Stimulated activated CD8-positive, alpha-beta memory T cell treated with anti-CD3 and anti-CD28 coated beads, Interleukin-15, amount 100 ng/mL, for 1 hour (primary cell): ENCODE data around the gene STAMBPL1.
A peak's percentile ranks its signal among the peaks of the same experiment; 100 is the strongest.
"Not testable (repeated sequence)": the region's sequence is repeated elsewhere in the genome, so short reads cannot be mapped to it uniquely, and the experiment has no call there.

Source experiments
- DNase-seq: peaks from one replicate; pipeline ENCODE4 v3.0.0-alpha.2; 2020; ENCODE audit warnings: low read depth

STAMBPL1 gene

DNA sequence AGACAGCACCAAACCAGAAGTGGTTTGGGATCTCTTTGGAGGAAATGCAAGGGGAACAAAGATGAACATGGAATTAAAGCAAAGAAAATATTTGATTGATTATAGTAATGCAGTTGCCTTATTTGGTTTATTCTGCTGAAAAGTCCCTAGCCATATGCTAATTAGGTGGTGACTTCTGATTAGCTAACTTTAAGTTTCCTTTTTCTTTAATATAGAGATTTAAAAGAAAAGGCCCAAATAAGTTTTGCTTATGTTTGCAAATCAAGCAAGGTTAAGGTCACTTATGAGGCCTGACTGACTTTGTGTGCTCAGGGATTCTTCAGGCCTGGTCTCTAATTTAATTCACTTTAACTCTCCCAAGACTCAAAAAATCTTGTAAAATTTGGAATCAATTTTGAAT, 22.2 kb upstream of the STAMBPL1 start:
- DNase-seq, result no peak

GRCh38 chr10:88858491-88858890, 21.6 kb upstream of the STAMBPL1 start:
- DNase-seq, result no peak

GRCh38 chr10:88861036-88861435, 19.0 kb upstream of the STAMBPL1 start:
- no peak for DNase-seq

DNA sequence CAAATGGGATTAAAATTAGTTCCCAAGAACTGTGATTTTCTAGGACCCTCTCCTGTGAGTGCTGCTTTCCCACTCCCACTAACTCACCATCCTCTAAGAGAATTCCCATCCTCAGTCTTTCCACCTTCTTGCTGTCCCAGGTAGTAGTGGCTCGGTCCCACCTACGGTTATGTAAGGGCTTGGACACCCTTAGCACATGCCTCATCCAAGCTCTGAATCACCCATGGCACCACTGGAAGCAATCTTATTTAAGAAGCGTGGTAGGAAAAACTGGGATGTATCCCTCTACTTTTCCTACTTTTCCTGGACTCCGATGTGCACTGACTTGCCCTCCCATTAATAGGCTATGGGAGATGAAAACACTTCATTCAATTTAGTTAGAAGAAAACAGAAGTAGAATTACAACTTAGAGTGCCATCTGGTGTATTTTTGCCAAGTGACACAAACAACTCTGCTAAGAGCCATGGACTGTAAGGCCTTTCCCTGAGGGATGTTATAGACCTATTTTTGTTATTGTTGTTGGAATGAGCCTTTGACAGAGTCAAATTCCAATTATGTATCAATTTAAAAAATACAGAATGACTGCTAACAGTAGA, 14.7 kb upstream of the STAMBPL1 start:
- DNase-seq, result no peak

- DNase-seq, result no peak
Measured at GRCh38 chr10:88866454-88866853, 13.6 kb upstream of the STAMBPL1 start.

DNA sequence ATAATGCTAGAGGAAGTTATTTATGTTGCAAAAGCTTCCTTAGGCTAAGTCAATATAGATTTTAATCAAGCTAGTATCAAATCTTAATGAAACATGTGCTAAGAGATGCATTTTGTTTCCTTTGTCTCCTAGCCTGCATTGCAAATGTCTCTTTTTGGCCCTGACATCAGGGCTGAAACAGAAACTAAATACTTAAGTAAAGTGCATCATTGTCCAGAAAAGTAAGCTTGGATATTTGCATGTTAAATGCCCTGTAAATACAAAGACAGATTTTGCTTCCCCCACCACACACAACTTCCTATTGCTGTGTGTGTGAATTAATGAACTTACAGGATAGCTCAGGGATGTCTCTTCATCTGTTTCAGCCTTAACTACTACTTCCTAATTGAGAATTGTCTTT, 10.0 kb upstream of the STAMBPL1 start:
- DNase-seq, result no peak

DNA sequence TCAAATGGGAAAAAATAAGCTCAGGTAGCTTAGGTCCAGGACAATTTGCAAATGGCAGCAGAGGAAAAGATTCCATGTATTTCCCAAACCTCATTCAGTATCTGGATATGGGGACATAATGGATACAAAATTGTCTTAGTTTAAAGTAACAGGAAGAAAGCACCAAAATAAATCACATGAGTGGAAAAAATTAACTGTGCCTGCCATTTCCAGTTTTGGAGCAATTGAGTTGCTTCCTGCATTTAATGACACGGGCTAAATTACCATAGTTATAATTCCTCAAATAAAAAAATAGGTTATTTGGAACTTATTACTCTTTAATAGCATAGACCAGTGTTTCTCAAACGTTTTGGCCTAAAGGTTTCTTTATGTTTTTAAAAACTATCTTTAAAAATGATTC, 6.3 kb upstream of the STAMBPL1 start:
- DNase-seq, result no peak

GRCh38 chr10:88874281-88874680, 5.8 kb upstream of the STAMBPL1 start:
- DNase-seq, result no peak

DNA sequence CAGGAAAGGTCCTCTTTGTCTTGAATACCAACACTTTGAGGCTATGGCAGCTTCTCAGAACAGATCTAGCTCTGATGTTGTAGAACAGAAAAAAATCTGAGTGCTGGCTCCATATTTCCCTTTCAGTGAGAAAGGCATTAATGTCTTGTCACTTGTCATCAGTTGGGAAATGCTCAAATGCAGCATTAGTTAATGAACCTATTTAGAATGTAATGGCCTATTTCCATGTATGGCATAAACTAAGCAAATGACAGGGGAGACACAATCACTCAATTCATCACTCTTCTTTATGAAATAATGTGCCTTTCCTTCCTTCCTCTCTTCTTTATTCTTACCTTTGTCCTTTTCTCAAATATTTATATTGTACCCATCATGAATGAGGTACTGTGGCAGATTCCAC, 5.0 kb upstream of the STAMBPL1 start:
- DNase-seq, result no peak

- DNase-seq, result no peak
Measured at GRCh38 chr10:88877298-88877697, 2.7 kb upstream of the STAMBPL1 start.

- peak; percentile 40 for DNase-seq
Measured at GRCh38 chr10:88880282-88881076, 434 bp downstream of the STAMBPL1 start.

GRCh38 chr10:88881320-88881719, 1.3 kb downstream of the STAMBPL1 start:
- no peak for DNase-seq

DNA sequence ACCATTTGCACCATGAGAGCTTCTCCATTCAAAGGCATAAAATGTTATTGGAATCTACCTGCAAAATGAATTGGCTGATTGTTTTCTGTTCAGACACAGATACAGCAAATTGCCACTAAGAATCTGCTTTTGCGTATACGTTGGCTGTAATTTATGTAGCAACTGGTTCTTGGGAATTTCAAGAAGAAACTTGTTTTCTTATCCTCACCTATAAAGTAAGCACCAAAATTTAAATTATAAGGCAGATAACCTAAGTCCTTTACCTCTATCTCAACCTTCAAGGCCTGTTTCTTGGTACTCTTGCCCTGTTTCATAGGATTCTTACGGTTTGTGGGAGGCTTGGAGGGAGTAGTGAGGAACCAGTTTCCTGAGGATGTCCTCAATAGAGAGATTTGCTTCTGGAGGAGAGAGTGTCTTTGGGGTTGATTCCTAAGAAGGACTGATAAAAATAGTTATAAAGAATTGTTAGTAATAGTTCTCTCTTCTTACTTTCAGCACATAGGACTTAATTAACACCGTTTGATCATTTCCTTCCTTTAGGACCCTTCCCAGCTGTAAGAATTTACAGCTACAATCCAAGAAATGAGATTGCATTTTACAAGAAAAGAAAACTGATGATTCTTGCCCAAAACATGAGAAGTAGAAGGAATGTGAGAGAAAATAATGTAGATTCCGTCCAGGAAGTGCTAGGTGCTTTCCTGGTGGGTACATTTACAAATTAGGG, 2.0 kb downstream of the STAMBPL1 start:
- DNase-seq, result no peak

DNA sequence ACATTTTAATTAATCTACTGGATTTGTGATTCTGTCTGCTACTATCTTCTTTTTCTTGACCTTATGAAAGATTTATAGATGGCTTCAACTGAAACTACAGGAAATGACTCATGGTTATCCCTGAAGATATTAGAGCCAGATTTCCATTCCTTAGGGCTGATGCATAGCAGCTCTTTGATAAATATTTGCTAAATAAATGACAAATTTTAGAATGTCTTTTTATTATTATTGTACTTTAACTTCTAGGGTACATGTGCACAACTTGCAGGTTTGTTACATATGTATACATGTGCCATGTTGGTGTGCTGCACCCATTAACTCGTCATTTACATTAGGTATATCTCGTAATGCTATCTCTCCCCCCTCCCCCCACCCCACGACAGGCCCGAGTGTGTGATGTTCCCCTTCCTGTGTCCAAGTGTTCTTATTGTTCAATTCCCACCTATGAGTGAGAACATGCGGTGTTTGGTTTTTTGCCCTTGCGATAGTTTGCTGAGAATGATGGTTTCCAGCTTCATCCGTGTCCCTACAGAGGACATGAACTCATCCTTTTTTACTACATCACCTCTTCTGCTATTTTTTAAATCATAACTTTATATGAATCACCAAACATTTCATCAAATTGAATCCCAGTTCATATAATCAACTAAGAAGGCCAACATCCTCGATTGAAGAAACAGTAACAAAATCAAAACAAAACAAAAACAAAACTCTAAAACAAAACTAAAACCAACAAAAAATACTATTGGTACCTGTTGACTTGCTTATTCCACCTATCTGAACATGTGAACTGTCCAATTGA, 2.8 kb downstream of the STAMBPL1 start:
- not testable (repeated sequence) for DNase-seq

DNA sequence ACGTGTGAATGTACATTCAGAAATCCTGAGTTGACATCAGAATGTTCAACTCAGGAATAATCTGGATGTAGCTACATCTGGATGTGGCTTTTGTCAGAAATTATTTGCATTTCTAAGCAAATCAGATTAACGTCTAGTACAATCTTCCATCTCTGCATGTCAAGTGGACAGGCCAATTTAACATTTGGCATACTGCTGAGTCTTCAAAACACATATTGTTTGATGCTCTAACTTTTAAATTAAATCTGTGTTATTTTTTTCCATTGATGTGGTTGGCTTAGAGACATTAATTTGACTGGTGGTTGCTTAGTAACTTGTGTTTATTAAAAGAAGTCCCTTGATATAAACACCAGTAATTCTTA, 3.4 kb downstream of the STAMBPL1 start:
- DNase-seq, result no peak

DNA sequence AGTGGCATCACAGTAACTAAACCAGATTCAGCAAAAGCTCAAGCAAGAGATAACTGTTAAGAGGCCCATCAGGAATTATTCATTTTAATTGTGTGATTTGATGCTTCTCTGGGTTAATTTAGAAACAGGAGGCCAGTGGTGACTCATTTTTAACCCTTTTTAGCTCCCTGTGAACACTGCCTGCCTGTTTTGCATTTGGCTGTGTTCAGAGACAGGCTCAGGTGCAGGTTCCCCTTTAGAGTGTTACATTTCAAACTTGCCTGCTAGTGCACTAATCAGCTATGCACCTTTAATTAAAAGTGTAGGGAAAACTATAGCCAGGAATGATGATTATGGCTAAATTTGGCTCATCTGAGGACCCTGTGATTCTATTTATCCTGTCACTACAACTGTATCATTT, 6.5 kb downstream of the STAMBPL1 start:
- DNase-seq, result no peak

DNA sequence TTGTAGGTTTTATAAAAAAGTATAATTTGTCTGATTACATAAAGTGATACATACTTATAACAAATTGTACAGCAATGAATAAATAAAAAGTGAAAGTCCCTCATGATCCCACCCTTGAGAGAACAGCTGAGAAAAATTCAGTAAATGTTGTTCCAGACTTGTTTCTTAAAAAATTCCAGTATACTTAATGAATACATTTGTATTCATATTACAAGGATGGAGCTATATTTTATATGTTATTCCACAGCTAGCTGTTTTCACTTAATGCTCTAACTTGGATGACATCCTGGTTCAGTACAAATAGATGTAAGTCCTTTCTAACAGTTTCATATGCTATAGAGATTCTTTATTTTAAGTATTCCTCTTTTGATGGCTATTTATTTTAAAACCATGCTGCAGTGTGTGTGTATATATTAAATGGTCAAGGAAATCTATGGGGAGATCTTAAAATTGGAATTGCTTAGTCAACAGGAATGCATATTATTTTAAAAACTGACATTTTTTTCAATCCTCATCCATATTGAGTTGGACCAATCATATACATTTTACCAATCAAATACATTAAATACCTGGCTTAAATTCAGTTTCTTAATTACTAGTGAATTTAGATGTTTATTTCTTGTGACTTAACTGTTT, 8.9 kb downstream of the STAMBPL1 start:
- no peak for DNase-seq

GRCh38 chr10:88889559-88890337, 9.7 kb downstream of the STAMBPL1 start:
- DNase-seq, result no peak

GRCh38 chr10:88890681-88891381, 10.8 kb downstream of the STAMBPL1 start:
- DNase-seq, result no peak

DNA sequence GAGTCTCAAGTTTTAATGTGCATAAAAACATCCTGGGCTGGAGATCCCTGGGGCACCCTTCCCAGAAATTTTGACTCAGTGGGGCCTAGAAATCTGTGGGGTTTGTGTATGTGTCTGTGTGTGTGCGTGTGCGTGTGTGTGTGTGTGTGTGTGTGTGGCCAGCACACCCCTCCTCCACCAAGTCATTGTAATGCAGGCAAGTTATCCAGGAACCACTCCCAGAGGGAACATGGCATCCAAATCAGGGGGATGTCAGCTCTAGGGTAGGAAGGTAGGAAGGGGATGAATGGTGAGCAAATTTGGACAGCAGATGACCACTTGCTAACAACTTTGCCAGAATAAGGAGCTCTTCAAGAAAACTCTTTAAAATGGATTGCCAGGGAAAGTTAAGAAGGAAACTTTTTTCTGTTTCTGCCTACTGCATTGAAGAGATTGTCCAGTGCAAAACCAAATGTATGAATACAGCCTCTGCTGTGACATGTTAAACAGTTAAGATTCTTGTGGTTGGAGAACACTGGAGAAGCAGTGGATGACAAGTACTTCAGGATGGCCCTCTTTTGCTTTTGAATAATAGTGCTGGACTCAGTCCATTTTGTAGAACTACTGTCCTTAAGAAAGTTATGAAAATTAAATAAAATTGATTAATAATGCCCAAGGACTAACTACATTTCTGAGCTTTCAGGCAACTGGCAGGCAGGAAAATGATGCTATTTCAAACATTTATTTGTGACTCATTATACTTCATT, 12.3 kb downstream of the STAMBPL1 start:
- no peak for DNase-seq
